Neural cell (in vitro differentiated cells): Measurements from ENCODE around the gene TRIM47. TPM values are rescaled to one million over a fixed set of nuclear protein-coding genes. Genes with fewer than 3 reads are reported as not detected.

ENCODE experiments used
- H2AFZ ChIP-seq: fragments of 200-600, 300-800 bp; sonication (generic), shearing (Covaris generic); 2 replicates; pipeline ENCODE4 v1.6.0; 2014; ENCODE audit warnings: low read depth, mild to moderate bottlenecking, antibody characterized with exemption, low read length, moderate library complexity
- H3F3A ChIP-seq: fragments of 200-600 bp; shearing (Covaris generic); 2 replicates; pipeline ENCODE4 v1.6.1; 2016; ENCODE audit warnings: mild to moderate bottlenecking, moderate library complexity, mixed read lengths, antibody characterized with exemption, low read length; ENCODE audit not compliant: insufficient read depth, poor library complexity, severe bottlenecking
- H3K27ac ChIP-seq: fragments of 200-600, 300-800 bp; sonication (generic), shearing (Covaris generic); 2 replicates; pipeline ENCODE4 v1.5.1; 2014; ENCODE audit warnings: mild to moderate bottlenecking, low read length, moderate library complexity
- H3K27me3 ChIP-seq: fragments of 300-800, 200-600 bp; sonication (generic), shearing (Covaris generic); 2 replicates; pipeline ENCODE4 v1.6.0; 2014; ENCODE audit warnings: mild to moderate bottlenecking, low read depth, low read length, moderate library complexity; ENCODE audit not compliant: insufficient read depth
- H3K36me3 ChIP-seq: fragments of 300-800, 200-600 bp; sonication (generic), shearing (Covaris generic); 2 replicates; pipeline ENCODE4 v1.5.1; 2014; ENCODE audit warnings: mild to moderate bottlenecking, antibody characterized with exemption, low read length, moderate library complexity; ENCODE audit not compliant: insufficient read depth
- H3K4me2 ChIP-seq: fragments of 300-800, 200-600 bp; sonication (generic), shearing (Covaris generic); 2 replicates; pipeline ENCODE4 v1.6.0; 2014; ENCODE audit warnings: mild to moderate bottlenecking, low read length
- H3K4me3 ChIP-seq: fragments of 300-800, 200-600 bp; sonication (generic), shearing (Covaris generic); 2 replicates; pipeline ENCODE4 v1.5.1; 2014; ENCODE audit warnings: mild to moderate bottlenecking, low read length, moderate library complexity
- H3K79me2 ChIP-seq: fragments of 200-600 bp; shearing (Covaris generic); replicated peaks from 2 replicates; pipeline ENCODE4 v1.6.0; 2014; ENCODE audit warnings: mild to moderate bottlenecking, low read length, moderate library complexity; ENCODE audit not compliant: insufficient read depth
- H3K9ac ChIP-seq: fragments of 300-800, 200-600 bp; sonication (generic), shearing (Covaris generic); 2 replicates; pipeline ENCODE4 v1.6.1; 2016; ENCODE audit warnings: mild to moderate bottlenecking, low read length, mixed read lengths
- H3K9me2 ChIP-seq: fragments of 200-600 bp; shearing (Covaris generic); 2 replicates; pipeline ENCODE4 v1.6.1; 2016; ENCODE audit warnings: mild to moderate bottlenecking, low read length, mixed read lengths; ENCODE audit not compliant: insufficient read depth
- H3K9me3 ChIP-seq: fragments of 200-600, 300-800 bp; sonication (generic), shearing (Covaris generic); 2 replicates; pipeline ENCODE4 v1.6.1; 2016; ENCODE audit warnings: mild to moderate bottlenecking, mixed run types, low read length, moderate library complexity, mixed read lengths
- H4K20me1 ChIP-seq: fragments of 200-600 bp; shearing (Covaris generic); 2 replicates; pipeline ENCODE4 v1.6.1; 2016; ENCODE audit warnings: mild to moderate bottlenecking, mixed run types; ENCODE audit not compliant: insufficient read depth
- EP300 ChIP-seq: fragments of 450-650 bp; conservative IDR thresholded peaks from 2 replicates; pipeline ENCODE4 v1.6.1; 2014; ENCODE audit warnings: antibody characterized with exemption, mild to moderate bottlenecking, moderate library complexity; ENCODE audit not compliant: poor library complexity, severe bottlenecking
- EZH2 ChIP-seq: fragments of 200-600, 300-800 bp; shearing (Covaris generic), sonication (generic); IDR thresholded peaks from 2 replicates; pipeline ENCODE4 v1.6.1; 2014; ENCODE audit warnings: antibody characterized with exemption, low read length, borderline replicate concordance, mild to moderate bottlenecking; ENCODE audit not compliant: insufficient read depth, poor library complexity, severe bottlenecking
- MXI1 ChIP-seq: fragments of 450-650 bp; conservative IDR thresholded peaks from 2 replicates; pipeline ENCODE4 v1.6.1; 2014; ENCODE audit warnings: antibody characterized with exemption, mild to moderate bottlenecking; ENCODE audit not compliant: poor library complexity, severe bottlenecking
- POLR2AphosphoS5 ChIP-seq: IDR thresholded peaks from 2 replicates; pipeline ENCODE4 v1.6.1; 2012
- RAD21 ChIP-seq: fragments of 450-650 bp; conservative IDR thresholded peaks from 2 replicates; pipeline ENCODE4 v1.6.1; 2014; ENCODE audit warnings: antibody characterized with exemption, mild to moderate bottlenecking, moderate library complexity
- SMC3 ChIP-seq: fragments of 450-650 bp; conservative IDR thresholded peaks from 2 replicates; pipeline ENCODE4 v1.6.1; 2014; ENCODE audit warnings: antibody characterized with exemption, mild to moderate bottlenecking, moderate library complexity; ENCODE audit not compliant: poor library complexity
- TAF1 ChIP-seq: IDR thresholded peaks from 2 replicates; pipeline ENCODE4 v1.6.1; 2012; ENCODE audit warnings: low read depth
- polyA plus RNA-seq: library from polyadenylated mRNA; depleted of rRNA; stranded (reverse); fragments of >200 nt; gene quantifications from 2 replicates; pipeline ENCODE4 v1.2.3, GENCODE V29; 2014
- TF ChIP-seq, protein P1 (sequence below): fragments of 450-650 bp; IDR thresholded peaks from 2 replicates; pipeline ENCODE4 v1.5.1; 2014; ENCODE audit warnings: antibody characterized with exemption, mild to moderate bottlenecking, moderate library complexity; ENCODE audit not compliant: poor library complexity, severe bottlenecking
- TF ChIP-seq, protein P2 (sequence below): IDR thresholded peaks from 2 replicates; pipeline ENCODE4 v1.6.1; 2012; ENCODE audit warnings: borderline replicate concordance

The TRIM47 gene
- polyA plus RNA-seq, 1 donor from 2014 or later = 0.67 TPM

DNA sequence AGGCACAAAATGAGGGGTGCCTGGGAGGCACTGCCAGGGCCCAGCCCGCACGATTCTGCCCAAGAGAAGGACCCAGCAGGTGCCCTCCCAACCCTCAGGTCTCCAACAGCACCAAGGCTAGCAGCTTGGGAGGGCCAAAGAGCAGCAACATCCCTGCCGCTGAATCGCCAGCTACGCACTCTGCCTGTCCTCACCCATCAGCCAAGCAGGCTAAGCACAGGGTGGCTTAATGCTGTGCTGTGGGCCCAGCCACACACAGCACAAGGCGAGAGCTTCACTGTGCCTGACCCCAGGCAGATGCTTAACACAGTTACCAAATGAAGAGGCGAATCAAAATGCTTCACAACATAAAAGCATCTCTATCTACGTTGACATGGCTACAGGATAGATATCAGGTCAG is 36.9 kb upstream of the TRIM47 start:
- Histone ChIP-seq H2AFZ (no peak overlapping the region), H3F3A (no peaks in the 10 kb centered on the region), H3K4me3 (no peak overlapping the region), H3K27ac (no peak overlapping the region), H3K4me2 (no peak overlapping the region), H3K9ac (no peak overlapping the region), H3K9me2 (no peaks in the 10 kb centered on the region), H3K27me3 (no peaks in the 10 kb centered on the region), H3K36me3 (no peaks in the 10 kb centered on the region), H3K9me3 (no peaks in the 10 kb centered on the region), H4K20me1 (no peaks in the 10 kb centered on the region), H3K79me2 (no peaks in the 10 kb centered on the region)
- TF ChIP-seq POLR2AphosphoS5 (no peak), EZH2 (no peak), TAF1 (no peak), SMC3 (no peak), RAD21 (no peak), MXI1 (no peak), EP300 (no peak)
- TF ChIP-seq, protein P1, sequence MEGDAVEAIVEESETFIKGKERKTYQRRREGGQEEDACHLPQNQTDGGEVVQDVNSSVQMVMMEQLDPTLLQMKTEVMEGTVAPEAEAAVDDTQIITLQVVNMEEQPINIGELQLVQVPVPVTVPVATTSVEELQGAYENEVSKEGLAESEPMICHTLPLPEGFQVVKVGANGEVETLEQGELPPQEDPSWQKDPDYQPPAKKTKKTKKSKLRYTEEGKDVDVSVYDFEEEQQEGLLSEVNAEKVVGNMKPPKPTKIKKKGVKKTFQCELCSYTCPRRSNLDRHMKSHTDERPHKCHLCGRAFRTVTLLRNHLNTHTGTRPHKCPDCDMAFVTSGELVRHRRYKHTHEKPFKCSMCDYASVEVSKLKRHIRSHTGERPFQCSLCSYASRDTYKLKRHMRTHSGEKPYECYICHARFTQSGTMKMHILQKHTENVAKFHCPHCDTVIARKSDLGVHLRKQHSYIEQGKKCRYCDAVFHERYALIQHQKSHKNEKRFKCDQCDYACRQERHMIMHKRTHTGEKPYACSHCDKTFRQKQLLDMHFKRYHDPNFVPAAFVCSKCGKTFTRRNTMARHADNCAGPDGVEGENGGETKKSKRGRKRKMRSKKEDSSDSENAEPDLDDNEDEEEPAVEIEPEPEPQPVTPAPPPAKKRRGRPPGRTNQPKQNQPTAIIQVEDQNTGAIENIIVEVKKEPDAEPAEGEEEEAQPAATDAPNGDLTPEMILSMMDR = no peak
- TF ChIP-seq, protein P2, sequence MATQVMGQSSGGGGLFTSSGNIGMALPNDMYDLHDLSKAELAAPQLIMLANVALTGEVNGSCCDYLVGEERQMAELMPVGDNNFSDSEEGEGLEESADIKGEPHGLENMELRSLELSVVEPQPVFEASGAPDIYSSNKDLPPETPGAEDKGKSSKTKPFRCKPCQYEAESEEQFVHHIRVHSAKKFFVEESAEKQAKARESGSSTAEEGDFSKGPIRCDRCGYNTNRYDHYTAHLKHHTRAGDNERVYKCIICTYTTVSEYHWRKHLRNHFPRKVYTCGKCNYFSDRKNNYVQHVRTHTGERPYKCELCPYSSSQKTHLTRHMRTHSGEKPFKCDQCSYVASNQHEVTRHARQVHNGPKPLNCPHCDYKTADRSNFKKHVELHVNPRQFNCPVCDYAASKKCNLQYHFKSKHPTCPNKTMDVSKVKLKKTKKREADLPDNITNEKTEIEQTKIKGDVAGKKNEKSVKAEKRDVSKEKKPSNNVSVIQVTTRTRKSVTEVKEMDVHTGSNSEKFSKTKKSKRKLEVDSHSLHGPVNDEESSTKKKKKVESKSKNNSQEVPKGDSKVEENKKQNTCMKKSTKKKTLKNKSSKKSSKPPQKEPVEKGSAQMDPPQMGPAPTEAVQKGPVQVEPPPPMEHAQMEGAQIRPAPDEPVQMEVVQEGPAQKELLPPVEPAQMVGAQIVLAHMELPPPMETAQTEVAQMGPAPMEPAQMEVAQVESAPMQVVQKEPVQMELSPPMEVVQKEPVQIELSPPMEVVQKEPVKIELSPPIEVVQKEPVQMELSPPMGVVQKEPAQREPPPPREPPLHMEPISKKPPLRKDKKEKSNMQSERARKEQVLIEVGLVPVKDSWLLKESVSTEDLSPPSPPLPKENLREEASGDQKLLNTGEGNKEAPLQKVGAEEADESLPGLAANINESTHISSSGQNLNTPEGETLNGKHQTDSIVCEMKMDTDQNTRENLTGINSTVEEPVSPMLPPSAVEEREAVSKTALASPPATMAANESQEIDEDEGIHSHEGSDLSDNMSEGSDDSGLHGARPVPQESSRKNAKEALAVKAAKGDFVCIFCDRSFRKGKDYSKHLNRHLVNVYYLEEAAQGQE = no peak

DNA sequence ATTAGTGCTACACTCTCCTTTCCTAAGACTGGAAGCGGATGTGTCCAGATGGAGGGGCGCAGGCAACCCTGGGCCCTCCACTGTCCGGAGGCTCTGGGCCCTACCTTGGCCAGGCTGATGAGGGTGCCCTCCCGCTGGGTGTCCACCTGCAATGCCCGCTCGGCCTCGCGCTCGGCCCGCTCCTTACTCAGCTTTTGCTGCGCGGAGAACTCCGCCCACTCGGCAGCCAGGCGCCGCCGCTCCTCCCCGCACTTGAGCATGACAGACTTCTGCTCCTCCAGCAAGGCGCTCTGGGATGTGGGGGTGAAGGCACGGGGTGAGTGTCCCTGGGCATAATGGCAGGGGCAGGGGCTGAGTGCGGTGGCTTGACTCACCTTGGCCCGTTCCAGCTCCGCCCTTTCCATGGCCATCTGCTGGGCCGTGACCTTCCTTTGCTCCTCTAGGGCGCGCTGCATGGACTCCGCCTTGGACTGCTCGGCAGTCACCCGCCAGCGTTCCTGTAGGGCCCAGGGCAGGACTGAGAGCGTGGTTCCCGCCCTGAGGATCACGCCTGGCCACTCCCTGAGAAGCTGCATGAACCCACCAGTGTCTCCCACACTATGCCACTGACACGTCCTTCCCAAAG is 36.4 kb upstream of the TRIM47 start:
- Histone ChIP-seq H3F3A (no peaks in the 10 kb centered on the region), H3K79me2 (no peaks in the 10 kb centered on the region), H4K20me1 (no peaks in the 10 kb centered on the region), H3K4me3 (no peak overlapping the region), H3K27ac (no peak overlapping the region), H3K36me3 (no peaks in the 10 kb centered on the region), H3K9ac (no peak overlapping the region), H2AFZ (no peak overlapping the region), H3K9me3 (no peaks in the 10 kb centered on the region), H3K27me3 (no peaks in the 10 kb centered on the region), H3K9me2 (no peaks in the 10 kb centered on the region), H3K4me2 (no peak overlapping the region)
- no peak for TF ChIP-seq TAF1
- no peak for TF ChIP-seq RAD21
- TF ChIP-seq, protein P2 = no peak
- no peak for TF ChIP-seq EP300
- TF ChIP-seq MXI1 = no peak
- TF ChIP-seq, protein P1 = no peak
- no peak for TF ChIP-seq EZH2
- TF ChIP-seq SMC3 = no peak
- no peak for TF ChIP-seq POLR2AphosphoS5
